ENCODE data around the gene RGL2.

The RGL2 gene

DNA sequence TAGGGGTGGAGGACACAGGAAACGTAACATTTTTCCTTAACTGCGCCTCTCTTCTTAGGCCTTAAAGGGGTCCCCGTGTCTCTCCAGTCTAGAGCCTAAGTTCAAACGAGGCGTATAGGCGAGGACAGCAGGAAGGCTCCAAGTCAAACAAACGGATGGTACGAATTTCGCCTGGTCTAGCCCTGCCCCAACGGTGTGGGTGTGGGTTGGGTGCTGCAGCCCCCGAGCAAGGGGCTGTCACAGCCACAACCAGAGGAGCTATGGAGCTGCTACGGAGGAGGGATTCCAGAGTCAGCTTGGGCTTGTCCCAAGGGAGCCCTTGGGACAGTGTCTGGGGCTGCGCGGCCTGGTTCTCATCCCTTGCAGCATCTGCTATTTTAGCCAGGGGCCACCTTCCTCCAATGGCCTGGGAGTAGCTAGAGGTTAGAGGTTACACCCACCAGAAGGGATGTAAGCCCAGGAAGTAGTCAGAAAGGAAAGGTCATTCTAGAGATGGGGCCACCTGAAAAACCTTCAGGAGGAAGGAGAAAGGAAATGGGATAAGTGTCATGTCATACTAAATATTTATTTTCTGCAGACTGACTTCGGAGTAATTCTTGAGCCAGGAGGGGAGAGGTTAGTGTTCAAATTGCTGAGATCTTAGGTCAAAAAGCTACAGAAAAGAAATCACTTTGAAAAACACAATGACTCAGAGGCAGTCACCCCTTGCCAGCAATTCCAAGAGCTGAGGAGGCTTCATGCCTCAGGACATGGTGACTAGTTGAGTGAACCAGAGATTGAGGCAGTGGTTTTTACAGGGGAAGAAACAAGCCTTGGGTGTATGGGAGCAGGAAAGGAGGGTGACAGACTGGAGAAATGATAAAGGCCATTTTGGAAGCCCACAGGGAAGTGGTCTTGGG, 48.8 kb downstream of the RGL2 start:
- peak overlapping the region; percentile 57 for H3K4me3 ChIP-seq (ENCODE audit: control insufficient read depth, low read depth, low read length)
- TF ChIP-seq, protein P1, sequence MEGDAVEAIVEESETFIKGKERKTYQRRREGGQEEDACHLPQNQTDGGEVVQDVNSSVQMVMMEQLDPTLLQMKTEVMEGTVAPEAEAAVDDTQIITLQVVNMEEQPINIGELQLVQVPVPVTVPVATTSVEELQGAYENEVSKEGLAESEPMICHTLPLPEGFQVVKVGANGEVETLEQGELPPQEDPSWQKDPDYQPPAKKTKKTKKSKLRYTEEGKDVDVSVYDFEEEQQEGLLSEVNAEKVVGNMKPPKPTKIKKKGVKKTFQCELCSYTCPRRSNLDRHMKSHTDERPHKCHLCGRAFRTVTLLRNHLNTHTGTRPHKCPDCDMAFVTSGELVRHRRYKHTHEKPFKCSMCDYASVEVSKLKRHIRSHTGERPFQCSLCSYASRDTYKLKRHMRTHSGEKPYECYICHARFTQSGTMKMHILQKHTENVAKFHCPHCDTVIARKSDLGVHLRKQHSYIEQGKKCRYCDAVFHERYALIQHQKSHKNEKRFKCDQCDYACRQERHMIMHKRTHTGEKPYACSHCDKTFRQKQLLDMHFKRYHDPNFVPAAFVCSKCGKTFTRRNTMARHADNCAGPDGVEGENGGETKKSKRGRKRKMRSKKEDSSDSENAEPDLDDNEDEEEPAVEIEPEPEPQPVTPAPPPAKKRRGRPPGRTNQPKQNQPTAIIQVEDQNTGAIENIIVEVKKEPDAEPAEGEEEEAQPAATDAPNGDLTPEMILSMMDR (IDR thresholded peaks at IDR 0.05; ENCODE audit: control insufficient read depth, insufficient read depth, low read depth, low read length, missing control alignments): no peak
- no peak for DNase-seq (ENCODE audit: low read depth)

DNA sequence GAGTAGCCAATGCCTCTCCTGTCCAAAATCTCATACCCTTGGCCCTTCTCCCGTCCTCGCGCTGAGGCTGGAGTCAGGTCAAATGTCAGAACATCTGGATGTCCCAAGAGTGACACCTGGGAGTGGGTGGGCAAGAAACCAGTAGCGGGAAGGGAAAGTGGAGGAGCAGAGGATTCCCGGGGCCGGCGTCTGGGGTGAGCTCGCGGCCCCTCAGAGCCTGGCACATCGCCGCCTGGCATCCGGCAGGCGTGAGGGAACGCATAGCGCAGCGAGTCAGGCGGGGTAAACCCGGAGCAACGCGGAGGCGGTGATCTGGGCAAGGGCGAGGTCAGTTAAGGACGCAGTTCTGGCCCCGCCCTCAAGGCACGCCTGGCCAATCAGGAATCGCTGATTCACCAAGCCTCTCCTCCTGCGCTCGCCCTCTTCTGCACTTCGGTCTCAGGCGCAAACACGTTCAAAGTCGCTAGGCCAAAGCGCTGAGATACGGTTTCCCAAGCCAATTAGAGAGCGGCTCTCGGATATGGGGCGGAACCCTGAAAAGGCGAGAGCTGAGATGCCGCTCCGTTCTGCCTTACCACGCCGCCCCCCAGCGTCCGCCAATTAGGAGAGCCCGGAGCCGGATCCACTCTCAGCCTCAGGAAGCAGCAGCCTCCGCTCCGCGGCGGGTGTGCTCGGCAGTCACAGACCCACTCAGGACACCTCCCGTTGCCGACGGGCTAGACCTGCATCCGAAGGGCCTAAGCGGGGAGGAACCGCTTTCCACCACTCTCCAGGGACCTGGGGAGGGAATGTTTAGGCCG, 49.6 kb downstream of the RGL2 start:
- TF ChIP-seq, protein P1 (IDR thresholded peaks at IDR 0.05; ENCODE audit: control insufficient read depth, insufficient read depth, low read depth, low read length, missing control alignments): no peak
- H3K4me3 ChIP-seq (ENCODE audit: control insufficient read depth, low read depth, low read length): peak overlapping the region; percentile 60
- DNase-seq (ENCODE audit: low read depth): peak; percentile 95

DNA sequence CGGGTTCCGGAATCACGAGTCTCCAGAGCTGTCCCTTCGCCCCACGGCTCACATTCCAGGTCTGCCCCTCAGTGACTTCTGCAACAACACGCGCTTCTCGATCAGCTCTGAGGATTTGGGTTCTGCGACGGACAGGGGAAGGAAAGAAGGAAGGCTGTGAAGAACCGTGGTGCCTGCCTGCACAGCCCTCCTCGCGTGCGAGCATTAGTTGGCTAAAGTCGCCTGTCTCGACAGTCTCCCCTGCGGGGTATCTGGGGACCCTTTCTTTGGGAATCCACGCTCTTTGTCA, 50.2 kb downstream of the RGL2 start:
- no peak for DNase-seq (ENCODE audit: low read depth)
- H3K4me3 ChIP-seq (ENCODE audit: control insufficient read depth, low read depth, low read length): peak overlapping the region; percentile 60
- TF ChIP-seq, protein P1 (IDR thresholded peaks at IDR 0.05; ENCODE audit: control insufficient read depth, insufficient read depth, low read depth, low read length, missing control alignments): no peak

DNA sequence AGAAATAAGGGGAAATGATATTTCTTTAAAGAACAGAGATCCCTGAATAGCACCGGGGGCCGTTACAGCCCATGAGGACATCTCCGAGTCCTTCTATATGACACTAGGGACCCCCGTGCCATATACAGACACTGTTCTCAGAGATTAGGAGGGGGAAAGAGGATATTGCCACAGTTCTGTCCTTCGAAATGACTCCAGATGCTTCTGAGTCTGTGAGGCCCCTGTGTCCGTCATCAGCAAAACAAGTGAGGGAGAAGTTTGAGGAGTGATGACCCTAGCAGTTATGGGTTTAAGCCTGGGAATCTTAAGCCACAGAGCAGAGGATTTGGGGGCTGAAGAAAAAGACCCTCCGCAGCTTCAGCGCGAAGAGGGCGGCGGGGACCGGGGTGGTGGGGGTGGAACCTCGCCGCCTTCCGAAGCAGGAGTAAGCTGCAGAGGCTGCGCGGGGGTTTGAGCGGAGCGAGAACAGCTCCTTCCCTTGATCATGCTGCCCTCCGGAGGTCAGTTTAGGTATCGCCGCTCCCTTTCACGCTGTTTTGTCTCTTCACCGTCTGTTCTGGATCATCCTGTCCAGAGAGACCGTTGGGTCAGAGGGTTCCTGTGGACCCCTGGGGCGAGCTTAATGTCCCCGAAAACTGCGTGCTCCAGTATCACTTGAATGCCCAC, 50.6 kb downstream of the RGL2 start:
- peak overlapping the region; percentile 60 for H3K4me3 ChIP-seq (ENCODE audit: control insufficient read depth, low read depth, low read length)
- TF ChIP-seq, protein P1 (IDR thresholded peaks at IDR 0.05; ENCODE audit: control insufficient read depth, insufficient read depth, low read depth, low read length, missing control alignments): peak; percentile 88
- no peak for DNase-seq (ENCODE audit: low read depth)

DNA sequence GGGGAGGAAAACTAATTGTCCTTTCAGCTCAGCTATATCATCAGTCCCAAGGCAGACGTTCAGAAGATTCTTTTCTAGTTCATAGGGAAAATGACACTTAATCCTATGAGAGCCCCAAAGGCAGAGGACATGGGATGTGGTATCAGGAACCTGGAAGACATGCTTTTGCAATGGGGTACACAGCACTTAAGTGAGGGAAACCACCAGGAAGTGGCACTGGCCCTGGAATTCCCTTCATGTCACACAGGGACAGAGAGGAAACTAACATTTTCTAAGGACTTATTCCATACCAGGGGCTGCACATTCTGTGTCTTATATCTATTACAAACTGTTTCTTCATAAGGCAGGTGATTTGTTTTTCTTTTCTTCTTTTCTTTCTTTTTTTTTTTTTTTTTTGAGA, 55.3 kb downstream of the RGL2 start:
- DNase-seq (ENCODE audit: low read depth): no peak
- TF ChIP-seq, protein P1 (IDR thresholded peaks at IDR 0.05; ENCODE audit: control insufficient read depth, insufficient read depth, low read depth, low read length, missing control alignments): no peak

DNA sequence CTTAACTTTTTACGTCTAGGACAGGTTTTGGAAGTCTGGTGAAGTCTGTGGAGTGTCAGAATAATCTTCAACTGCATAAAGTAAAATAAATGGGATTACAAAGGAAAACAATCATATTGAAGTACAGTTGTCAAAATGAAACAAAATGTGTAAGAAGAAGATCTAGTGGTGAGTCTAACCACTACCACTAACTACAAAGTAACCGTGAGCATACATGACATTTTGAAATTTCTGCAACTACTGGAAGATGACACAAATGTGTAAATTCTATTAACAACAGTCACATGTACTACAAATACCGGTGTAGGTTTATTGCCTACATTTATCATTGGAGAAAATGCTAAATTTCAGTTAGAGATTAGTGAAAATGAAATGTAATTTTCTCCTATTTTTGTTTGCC, 56.8 kb downstream of the RGL2 start:
- H3K4me3 ChIP-seq (ENCODE audit: control insufficient read depth, low read depth, low read length): no peak overlapping the region
- TF ChIP-seq, protein P1 (IDR thresholded peaks at IDR 0.05; ENCODE audit: control insufficient read depth, insufficient read depth, low read depth, low read length, missing control alignments): no peak
- no peak for DNase-seq (ENCODE audit: low read depth)

More for the DNA sequence above, 55.3 kb downstream of the RGL2 start:
- H3K4me3 ChIP-seq (ENCODE audit: control insufficient read depth, low read depth, low read length): no peak overlapping the region

Data from AG09309 (cell line).